ENCODE data around the gene B3GNT9. TPM values are rescaled to one million over a fixed set of nuclear protein-coding genes. Genes with fewer than 3 reads are reported as not detected.

B3GNT9 gene
- total RNA-seq, 1 donor from 2014 or later = 44.1 TPM

GRCh38 chr16:67190448-67191399 is 39.9 kb upstream of the B3GNT9 start:
- peak overlapping the region; percentile 34 for H3K4me3 Mint-ChIP-seq (ENCODE audit: unreplicated experiment)
- peaks cover 6% of the 10 kb centered on the region for H3K36me3 Mint-ChIP-seq (ENCODE audit: unreplicated experiment)
- H3K9me3 Mint-ChIP-seq (ENCODE audit: unreplicated experiment) = no peaks in the 10 kb centered on the region
- no peak for DNase-seq (ENCODE audit: extremely low spot score, unreplicated experiment)
- TF ChIP-seq CTCF (IDR thresholded peaks at IDR 0.05) = no peak
- peaks cover 27% of the 10 kb centered on the region for H3K4me1 Mint-ChIP-seq (ENCODE audit: unreplicated experiment)
- no peaks in the 10 kb centered on the region for H3K27me3 Mint-ChIP-seq (ENCODE audit: unreplicated experiment)
- no peak overlapping the region for H3K27ac Mint-ChIP-seq (ENCODE audit: unreplicated experiment)

- Mint-ChIP-seq H3K27me3 (ENCODE audit: unreplicated experiment) (no peaks in the 10 kb centered on the region), H3K36me3 (ENCODE audit: unreplicated experiment) (peaks cover 4% of the 10 kb centered on the region), H3K4me3 (ENCODE audit: unreplicated experiment) (no peak within 1 kb of the TSS), H3K27ac (ENCODE audit: unreplicated experiment) (no peak within 1 kb of the TSS), H3K4me1 (ENCODE audit: unreplicated experiment) (peaks cover 33% of the 10 kb centered on the region), H3K9me3 (ENCODE audit: unreplicated experiment) (no peaks in the 10 kb centered on the region)
- DNase-seq (ENCODE audit: extremely low spot score, unreplicated experiment) = no peak
- TF ChIP-seq CTCF (IDR thresholded peaks at IDR 0.05) = no peak
These were observed 39.2 kb upstream of the B3GNT9 start, which contains the start of gene EXOC3L1 for GRCh38 chr16:67190041-67190440. Gene EXOC3L1 (minus strand): TSS chr16:67190136. CDS start chr16:67189676, 460 bp downstream.

- H3K4me1 Mint-ChIP-seq (ENCODE audit: unreplicated experiment) = peaks cover 33% of the 10 kb centered on the region
- H3K27ac Mint-ChIP-seq (ENCODE audit: unreplicated experiment) = no peak overlapping the region
- no peak for TF ChIP-seq CTCF (IDR thresholded peaks at IDR 0.05)
- H3K36me3 Mint-ChIP-seq (ENCODE audit: unreplicated experiment) = no peaks in the 10 kb centered on the region
- H3K4me3 Mint-ChIP-seq (ENCODE audit: unreplicated experiment) = no peak overlapping the region
- no peak for DNase-seq (ENCODE audit: extremely low spot score, unreplicated experiment)
- H3K27me3 Mint-ChIP-seq (ENCODE audit: unreplicated experiment) = no peaks in the 10 kb centered on the region
- no peaks in the 10 kb centered on the region for H3K9me3 Mint-ChIP-seq (ENCODE audit: unreplicated experiment)
These were observed 38.0 kb upstream of the B3GNT9 start for GRCh38 chr16:67188798-67189197.

- Mint-ChIP-seq H3K27ac (ENCODE audit: unreplicated experiment) (no peak overlapping the region), H3K9me3 (ENCODE audit: unreplicated experiment) (no peaks in the 10 kb centered on the region), H3K36me3 (ENCODE audit: unreplicated experiment) (no peaks in the 10 kb centered on the region), H3K4me3 (ENCODE audit: unreplicated experiment) (no peak overlapping the region), H3K27me3 (ENCODE audit: unreplicated experiment) (no peaks in the 10 kb centered on the region), H3K4me1 (ENCODE audit: unreplicated experiment) (peaks cover 28% of the 10 kb centered on the region)
- DNase-seq (ENCODE audit: extremely low spot score, unreplicated experiment) = no peak
- no peak for TF ChIP-seq CTCF (IDR thresholded peaks at IDR 0.05)
These were observed 37.5 kb upstream of the B3GNT9 start for GRCh38 chr16:67188323-67188722.

- no peak overlapping the region for H3K27ac Mint-ChIP-seq (ENCODE audit: unreplicated experiment)
- DNase-seq (ENCODE audit: extremely low spot score, unreplicated experiment) = no peak
- no peaks in the 10 kb centered on the region for H3K36me3 Mint-ChIP-seq (ENCODE audit: unreplicated experiment)
- H3K4me3 Mint-ChIP-seq (ENCODE audit: unreplicated experiment) = no peak overlapping the region
- peaks cover 18% of the 10 kb centered on the region for H3K4me1 Mint-ChIP-seq (ENCODE audit: unreplicated experiment)
- no peaks in the 10 kb centered on the region for H3K27me3 Mint-ChIP-seq (ENCODE audit: unreplicated experiment)
- no peak for TF ChIP-seq CTCF (IDR thresholded peaks at IDR 0.05)
- no peaks in the 10 kb centered on the region for H3K9me3 Mint-ChIP-seq (ENCODE audit: unreplicated experiment)
These were observed 36.5 kb upstream of the B3GNT9 start for GRCh38 chr16:67187175-67187890.
